Memory B cell (primary cell): Measurements from ENCODE around the gene ITPR3.

Source experiments
- ATAC-seq: fragments of 150-1000 bp; cut with Tn5 transposase; 2 replicates; pipeline ENCODE4 v1.10.0; 2021; ENCODE audit warnings: low read depth, mild to moderate bottlenecking, moderate library complexity
- DNase-seq, 2 donors: peaks; one replicate each; pipeline ENCODE4 v3.0.0; 2022; ENCODE audit warnings: low spot score in 2 of 2
- H3K27ac Mint-ChIP-seq: one replicate; pipeline ENCODE4 v1.8.0; 2022; ENCODE audit warnings: mild to moderate bottlenecking, moderate library complexity, mixed read lengths
- H3K27me3 Mint-ChIP-seq: one replicate; pipeline ENCODE4 v1.8.0; 2022; ENCODE audit warnings: mixed read lengths
- H3K36me3 Mint-ChIP-seq: one replicate; pipeline ENCODE4 v1.8.0; 2022; ENCODE audit warnings: mild to moderate bottlenecking, mixed read lengths
- H3K4me1 Mint-ChIP-seq: one replicate; pipeline ENCODE4 v1.8.0; 2022; ENCODE audit warnings: mixed read lengths
- H3K4me3 Mint-ChIP-seq: one replicate; pipeline ENCODE4 v1.8.0; 2022; ENCODE audit warnings: mild to moderate bottlenecking, moderate library complexity, mixed read lengths
- H3K9me3 Mint-ChIP-seq: one replicate; pipeline ENCODE4 v1.8.0; 2022; ENCODE audit warnings: mixed read lengths

Gene ITPR3

GRCh38 chr6:33737267-33738026, 116.3 kb downstream of the ITPR3 start:
- Mint-ChIP-seq H3K4me3 (no peak overlapping the region), H3K36me3 (no peaks in the 10 kb centered on the region), H3K9me3 (no peaks in the 10 kb centered on the region), H3K27me3 (no peaks in the 10 kb centered on the region), H3K4me1 (peaks cover 2% of the 10 kb centered on the region), H3K27ac (no peak overlapping the region)
- ATAC-seq (no peak), DNase-seq (no peak)

- DNase-seq, result no peak
- H3K4me1 Mint-ChIP-seq, result no peaks in the 10 kb centered on the region
- H3K4me3 Mint-ChIP-seq, result no peak overlapping the region
- no peaks in the 10 kb centered on the region for H3K9me3 Mint-ChIP-seq
- no peaks in the 10 kb centered on the region for H3K36me3 Mint-ChIP-seq
- H3K27ac Mint-ChIP-seq, result no peak overlapping the region
- no peak for ATAC-seq
- H3K27me3 Mint-ChIP-seq, result peaks cover 5% of the 10 kb centered on the region
Measured at GRCh38 chr6:33738153-33738552, 117.0 kb downstream of the ITPR3 start.

GRCh38 chr6:33738879-33739278, 117.8 kb downstream of the ITPR3 start:
- Mint-ChIP-seq H3K36me3 (no peaks in the 10 kb centered on the region), H3K27ac (no peak overlapping the region), H3K4me3 (no peak overlapping the region), H3K27me3 (peaks cover 5% of the 10 kb centered on the region), H3K9me3 (no peaks in the 10 kb centered on the region), H3K4me1 (no peaks in the 10 kb centered on the region)
- DNase-seq (no peak), ATAC-seq (no peak)

- Mint-ChIP-seq H3K9me3 (no peaks in the 10 kb centered on the region), H3K27me3 (peaks cover 5% of the 10 kb centered on the region), H3K4me1 (peaks cover 4% of the 10 kb centered on the region), H3K4me3 (no peak overlapping the region), H3K27ac (no peak overlapping the region), H3K36me3 (no peaks in the 10 kb centered on the region)
- ATAC-seq (no peak), DNase-seq (no peak)
Measured at GRCh38 chr6:33739571-33739970, 118.4 kb downstream of the ITPR3 start.

- Mint-ChIP-seq H3K9me3 (no peaks in the 10 kb centered on the region), H3K4me1 (peaks cover 4% of the 10 kb centered on the region), H3K27ac (no peak overlapping the region), H3K4me3 (no peak overlapping the region), H3K36me3 (no peaks in the 10 kb centered on the region), H3K27me3 (peaks cover 7% of the 10 kb centered on the region)
- DNase-seq, result no peak
- no peak for ATAC-seq
Measured at GRCh38 chr6:33740204-33740608, 119.1 kb downstream of the ITPR3 start.

GRCh38 chr6:33740794-33741193, 119.7 kb downstream of the ITPR3 start:
- no peak overlapping the region for H3K4me3 Mint-ChIP-seq
- H3K36me3 Mint-ChIP-seq, result no peaks in the 10 kb centered on the region
- H3K27me3 Mint-ChIP-seq, result peaks cover 7% of the 10 kb centered on the region
- no peak for DNase-seq
- no peak for ATAC-seq
- peaks cover 4% of the 10 kb centered on the region for H3K4me1 Mint-ChIP-seq
- no peak overlapping the region for H3K27ac Mint-ChIP-seq
- H3K9me3 Mint-ChIP-seq, result no peaks in the 10 kb centered on the region

GRCh38 chr6:33742092-33742491, 121.0 kb downstream of the ITPR3 start:
- H3K4me3 Mint-ChIP-seq, result no peak overlapping the region

GRCh38 chr6:33742837-33743236, 121.7 kb downstream of the ITPR3 start:
- Mint-ChIP-seq H3K27ac (no peak overlapping the region), H3K36me3 (no peaks in the 10 kb centered on the region), H3K4me3 (no peak overlapping the region), H3K27me3 (peaks cover 14% of the 10 kb centered on the region), H3K9me3 (no peaks in the 10 kb centered on the region), H3K4me1 (peaks cover 4% of the 10 kb centered on the region)
- ATAC-seq (no peak), DNase-seq (no peak)

More at GRCh38 chr6:33742092-33742491, 121.0 kb downstream of the ITPR3 start:
- Mint-ChIP-seq H3K36me3 (no peaks in the 10 kb centered on the region), H3K27ac (no peak overlapping the region), H3K9me3 (no peaks in the 10 kb centered on the region), H3K4me1 (peaks cover 4% of the 10 kb centered on the region), H3K27me3 (peaks cover 7% of the 10 kb centered on the region)
- DNase-seq (no peak), ATAC-seq (no peak)

GRCh38 chr6:33744001-33744848, 123.1 kb downstream of the ITPR3 start:
- Mint-ChIP-seq H3K4me3 (no peak overlapping the region), H3K27me3 (peaks cover 14% of the 10 kb centered on the region), H3K4me1 (peaks cover 4% of the 10 kb centered on the region), H3K27ac (no peak overlapping the region), H3K9me3 (no peaks in the 10 kb centered on the region), H3K36me3 (no peaks in the 10 kb centered on the region)
- peak; percentile 91 for ATAC-seq
- peak; percentile 66 to 75 for DNase-seq

GRCh38 chr6:33744895-33745546, 123.9 kb downstream of the ITPR3 start:
- Mint-ChIP-seq H3K36me3 (no peaks in the 10 kb centered on the region), H3K4me1 (peaks cover 4% of the 10 kb centered on the region), H3K27ac (no peak overlapping the region), H3K27me3 (peaks cover 14% of the 10 kb centered on the region), H3K9me3 (no peaks in the 10 kb centered on the region), H3K4me3 (no peak overlapping the region)
- ATAC-seq (no peak), DNase-seq (no peak)

GRCh38 chr6:33745548-33745947, 124.4 kb downstream of the ITPR3 start:
- H3K27ac Mint-ChIP-seq, result no peak overlapping the region
- H3K9me3 Mint-ChIP-seq, result no peaks in the 10 kb centered on the region
- DNase-seq (no peak), ATAC-seq (no peak)
- H3K36me3 Mint-ChIP-seq, result no peaks in the 10 kb centered on the region
- H3K4me3 Mint-ChIP-seq, result no peak overlapping the region
- H3K4me1 Mint-ChIP-seq, result peaks cover 4% of the 10 kb centered on the region
- H3K27me3 Mint-ChIP-seq, result peaks cover 14% of the 10 kb centered on the region
